Adipocyte (in vitro differentiated cells): ENCODE results near the gene CD52.
"Not testable (repeated sequence)": the region's sequence is repeated elsewhere in the genome, so short reads cannot be mapped to it uniquely, and the experiment has no call there.

Experiments used
- DNase-seq: peaks from one replicate; pipeline ENCODE4 v3.0.0-alpha.2; 2015; ENCODE audit warnings: low read depth
- H3K27me3 ChIP-seq: replicated peaks from 2 replicates; pipeline ENCODE4 v1.7.0; 2013; ENCODE audit warnings: mild to moderate bottlenecking, low read length, moderate library complexity; ENCODE audit not compliant: control insufficient read depth, insufficient read depth
- H3K36me3 ChIP-seq: 2 replicates; pipeline ENCODE4 v1.7.0; 2013; ENCODE audit warnings: low read length, mild to moderate bottlenecking, moderate library complexity; ENCODE audit not compliant: control insufficient read depth, insufficient read depth, severe bottlenecking
- H3K4me1 ChIP-seq: 2 replicates; pipeline ENCODE4 v1.7.0; 2013; ENCODE audit warnings: mild to moderate bottlenecking, low read length, moderate library complexity; ENCODE audit not compliant: control insufficient read depth, insufficient read depth
- H3K4me3 ChIP-seq: 2 replicates; pipeline ENCODE4 v1.7.0; 2013; ENCODE audit warnings: mild to moderate bottlenecking, low read length, moderate library complexity
- H3K9ac ChIP-seq: 2 replicates; pipeline ENCODE4 v1.7.0; 2013; ENCODE audit warnings: mild to moderate bottlenecking, low read length, moderate library complexity
- H3K9me3 ChIP-seq: 2 replicates; pipeline ENCODE4 v1.7.0; 2013; ENCODE audit warnings: mild to moderate bottlenecking, low read length, moderate library complexity; ENCODE audit not compliant: control insufficient read depth

The CD52 gene

DNA sequence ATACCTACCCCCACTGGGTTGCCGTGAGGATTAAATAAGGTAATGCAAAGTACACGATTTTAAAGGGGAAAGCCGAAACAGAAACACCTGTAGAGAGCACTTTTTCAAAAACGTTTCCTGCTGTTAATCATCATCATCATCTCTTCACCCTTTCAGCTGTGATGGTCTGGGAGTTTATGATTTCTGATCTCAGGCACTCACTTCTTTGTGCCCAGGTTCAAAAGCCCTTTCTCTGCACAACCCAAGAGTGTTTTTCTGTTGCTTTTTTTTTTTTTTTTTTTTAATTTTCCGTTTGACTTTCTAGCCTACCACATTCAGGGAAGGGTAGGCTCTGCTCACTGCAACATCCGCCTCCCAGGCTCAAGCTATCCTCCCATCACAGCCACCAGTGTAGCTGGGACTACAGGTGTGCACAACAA lies 10.4 kb upstream of the CD52 start:
- DNase-seq: no peak
- no peaks in the 10 kb centered on the region for H3K9me3 ChIP-seq
- peaks cover 31% of the 10 kb centered on the region for H3K4me1 ChIP-seq
- no peaks in the 10 kb centered on the region for H3K27me3 ChIP-seq
- H3K9ac ChIP-seq: peak overlapping the region; percentile 50
- peak overlapping the region; percentile 86 for H3K4me3 ChIP-seq
- no peaks in the 10 kb centered on the region for H3K36me3 ChIP-seq

DNA sequence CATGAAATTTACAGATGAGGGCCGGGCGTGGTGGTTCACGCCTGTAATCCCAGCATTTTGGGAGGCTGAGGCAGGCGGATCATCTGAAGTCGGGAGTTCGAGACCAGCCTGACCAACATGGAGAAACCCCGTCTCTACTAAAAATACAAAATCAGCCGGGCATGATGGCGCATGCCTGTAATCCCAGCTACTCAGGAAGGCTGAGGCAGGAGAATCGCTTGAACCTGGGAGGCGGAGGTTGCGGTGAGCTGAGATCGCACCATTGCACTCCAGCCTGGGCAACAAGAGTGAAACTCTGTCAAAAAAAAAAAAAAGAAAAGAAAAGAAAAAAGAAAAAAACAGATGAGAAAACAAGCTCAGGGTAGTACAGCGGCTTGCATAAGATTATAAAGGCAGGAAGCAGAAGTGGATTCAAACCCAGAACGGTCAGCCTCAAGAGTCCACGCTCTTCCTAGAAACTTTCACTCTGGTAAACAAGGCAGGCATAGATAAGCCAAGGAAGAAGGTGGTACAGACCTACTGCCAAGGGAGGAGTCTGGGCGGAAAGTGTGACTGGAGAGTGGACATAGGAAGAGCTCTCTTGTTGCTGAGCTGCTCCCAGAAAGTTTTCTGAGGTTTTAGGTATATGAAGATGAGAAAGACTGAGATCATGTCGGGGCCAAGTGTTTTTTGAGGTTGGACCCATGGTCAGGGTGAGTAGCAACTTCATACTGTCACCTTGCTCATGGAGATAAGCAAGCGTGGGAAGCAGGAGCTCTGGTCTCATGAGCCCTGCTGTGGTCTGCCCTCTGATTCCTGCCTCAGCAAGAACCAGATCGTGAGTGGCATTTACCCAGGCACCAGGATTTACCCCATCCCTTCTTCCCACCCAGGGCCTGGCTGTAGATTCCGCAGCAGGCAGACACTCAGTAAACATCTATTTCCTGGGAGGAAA lies 9.5 kb upstream of the CD52 start:
- not testable (repeated sequence) for DNase-seq, H3K9ac ChIP-seq, H3K27me3 ChIP-seq, H3K4me3 ChIP-seq, H3K36me3 ChIP-seq, H3K9me3 ChIP-seq
- H3K4me1 ChIP-seq: peaks cover 22% of the 10 kb centered on the region

DNA sequence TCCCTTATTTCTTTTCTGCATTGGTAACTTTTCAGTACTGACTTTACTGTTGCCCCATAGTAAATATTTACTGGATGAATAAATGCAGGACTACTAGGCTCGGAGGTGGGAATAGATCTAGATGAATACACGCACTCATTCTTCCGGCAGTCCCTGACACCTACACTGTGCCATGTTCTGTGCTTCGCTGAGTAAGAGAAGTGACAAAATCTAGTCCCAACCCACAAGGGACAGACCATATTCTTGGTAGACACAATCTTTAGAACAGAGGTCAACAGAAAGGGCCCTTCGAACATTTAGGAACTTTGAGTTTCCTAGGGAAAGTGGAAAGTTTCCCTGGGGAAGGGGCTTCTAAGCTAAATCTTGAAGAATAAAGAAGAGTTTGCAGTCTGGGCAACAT lies 3.3 kb upstream of the CD52 start:
- peak overlapping the region; percentile 64 for H3K9ac ChIP-seq
- no peak overlapping the region for H3K4me3 ChIP-seq
- no peaks in the 10 kb centered on the region for H3K36me3 ChIP-seq
- no peak for DNase-seq
- H3K9me3 ChIP-seq: no peaks in the 10 kb centered on the region
- no peaks in the 10 kb centered on the region for H3K27me3 ChIP-seq
- H3K4me1 ChIP-seq: peaks cover 35% of the 10 kb centered on the region

GRCh38 chr1:26315874-26316850 lies 1.6 kb upstream of the CD52 start:
- Histone ChIP-seq H3K36me3 (no peaks in the 10 kb centered on the region), H3K9ac (peak overlapping the region; percentile 64), H3K27me3 (no peaks in the 10 kb centered on the region), H3K4me3 (no peak overlapping the region), H3K4me1 (peaks cover 37% of the 10 kb centered on the region), H3K9me3 (no peaks in the 10 kb centered on the region)
- DNase-seq: no peak

GRCh38 chr1:26317146-26317545 lies 612 bp upstream of the CD52 start:
- no peaks in the 10 kb centered on the region for H3K27me3 ChIP-seq
- no peak overlapping the region for H3K4me3 ChIP-seq
- no peak overlapping the region for H3K9ac ChIP-seq
- peaks cover 39% of the 10 kb centered on the region for H3K4me1 ChIP-seq
- no peaks in the 10 kb centered on the region for H3K36me3 ChIP-seq
- no peak for DNase-seq
- H3K9me3 ChIP-seq: no peaks in the 10 kb centered on the region

GRCh38 chr1:26318338-26319064 lies 743 bp downstream of the CD52 start:
- no peaks in the 10 kb centered on the region for H3K9me3 ChIP-seq
- H3K4me3 ChIP-seq: no peak overlapping the region
- H3K9ac ChIP-seq: no peak overlapping the region
- H3K4me1 ChIP-seq: peaks cover 39% of the 10 kb centered on the region
- DNase-seq: no peak
- no peaks in the 10 kb centered on the region for H3K36me3 ChIP-seq
- H3K27me3 ChIP-seq: peaks cover 2% of the 10 kb centered on the region

DNA sequence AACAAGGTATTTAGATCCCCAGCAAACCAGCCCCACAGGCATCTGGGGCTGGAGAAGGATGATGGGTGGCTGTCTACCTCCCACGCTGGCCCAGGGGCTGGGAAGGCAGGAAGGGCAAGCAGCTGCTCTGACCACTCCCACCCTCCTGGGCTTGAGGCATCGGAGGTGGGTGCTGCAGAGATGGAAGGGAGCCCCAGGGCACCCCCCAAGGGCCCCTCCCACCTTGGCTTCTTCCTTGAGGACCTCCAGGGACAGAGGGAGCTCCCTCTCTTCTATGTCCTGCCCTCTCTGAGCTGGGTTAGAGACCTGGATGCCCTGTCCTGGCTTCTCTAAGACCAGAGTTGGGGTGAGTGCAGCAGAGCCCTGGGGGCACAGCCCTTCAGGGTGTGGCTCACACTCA lies 3.1 kb downstream of the CD52 start:
- Histone ChIP-seq H3K4me1 (peaks cover 20% of the 10 kb centered on the region), H3K36me3 (no peaks in the 10 kb centered on the region), H3K9ac (peak overlapping the region; percentile 80), H3K9me3 (no peaks in the 10 kb centered on the region), H3K27me3 (peaks cover 2% of the 10 kb centered on the region), H3K4me3 (no peak overlapping the region)
- DNase-seq: no peak

DNA sequence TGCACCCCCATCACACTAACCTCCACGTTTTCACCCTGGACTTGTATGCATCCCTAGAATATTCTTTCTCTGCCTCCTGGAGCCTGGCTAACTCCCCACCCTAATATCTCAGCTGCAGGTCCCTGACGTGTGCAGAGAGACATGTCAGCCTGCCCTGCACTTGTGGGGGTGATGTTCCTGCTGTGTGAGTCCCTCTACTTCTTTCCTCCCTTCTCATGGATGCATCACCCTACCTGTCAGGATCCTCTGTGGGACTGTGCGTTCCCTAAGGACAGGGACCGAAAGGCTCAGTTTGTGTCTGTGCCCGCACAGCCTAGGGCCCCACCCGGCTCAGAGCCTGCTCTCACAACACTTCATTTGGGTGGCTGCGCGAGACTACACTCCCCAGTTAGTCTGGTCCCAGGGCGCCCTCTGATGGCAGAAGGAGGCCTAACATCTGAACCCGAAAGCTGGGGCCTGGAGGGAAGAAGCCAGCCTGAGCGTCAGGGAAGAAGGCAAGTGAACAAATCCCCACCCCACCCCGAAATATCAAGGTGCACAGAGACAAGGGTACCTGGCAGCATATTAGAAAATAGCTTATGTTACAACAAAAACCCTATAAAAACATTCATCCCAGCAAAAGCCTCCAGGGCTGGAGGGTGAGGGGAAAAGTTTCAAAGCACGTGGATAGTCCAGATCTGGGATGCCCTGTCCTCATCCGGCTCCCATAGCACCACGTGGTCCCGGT lies 3.7 kb downstream of the CD52 start:
- DNase-seq: peak; percentile 95
- Histone ChIP-seq H3K4me3 (no peak overlapping the region), H3K9me3 (no peaks in the 10 kb centered on the region), H3K36me3 (no peaks in the 10 kb centered on the region), H3K27me3 (peaks cover 2% of the 10 kb centered on the region), H3K4me1 (peaks cover 14% of the 10 kb centered on the region), H3K9ac (peak overlapping the region; percentile 80)

DNA sequence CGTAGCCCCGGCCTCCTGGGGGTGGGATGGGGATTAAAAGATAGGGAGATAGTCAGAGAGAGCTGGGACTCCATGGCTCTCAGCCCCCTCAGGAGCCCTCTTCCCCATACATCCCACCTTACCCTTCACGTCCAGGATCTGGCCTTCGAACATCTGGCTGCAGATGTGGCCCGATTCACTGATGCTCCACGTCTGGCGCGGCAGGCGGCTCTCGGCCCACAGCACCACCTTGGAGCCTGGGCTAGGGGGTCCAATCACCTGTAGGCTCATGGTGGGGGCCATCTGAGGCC lies 4.2 kb downstream of the CD52 start:
- Histone ChIP-seq H3K9ac (peak overlapping the region; percentile 60), H3K9me3 (no peaks in the 10 kb centered on the region), H3K27me3 (peaks cover 2% of the 10 kb centered on the region), H3K4me3 (no peak overlapping the region), H3K36me3 (no peaks in the 10 kb centered on the region), H3K4me1 (peaks cover 12% of the 10 kb centered on the region)
- DNase-seq: no peak

- Histone ChIP-seq H3K9me3 (no peaks in the 10 kb centered on the region), H3K9ac (no peak overlapping the region), H3K27me3 (peaks cover 5% of the 10 kb centered on the region), H3K4me3 (no peak overlapping the region), H3K4me1 (peaks cover 10% of the 10 kb centered on the region), H3K36me3 (no peaks in the 10 kb centered on the region)
- no peak for DNase-seq
Measured at GRCh38 chr1:26323382-26323781, 5.6 kb downstream of the CD52 start.
